Breast epithelium (tissue), 4 donors: Measurements from ENCODE around the gene KRTAP22-1. TPM values are rescaled to one million over a fixed set of nuclear protein-coding genes. Genes with fewer than 3 reads are reported as not detected.

Experiments
- DNase-seq, 2 donors: peaks; one replicate each; pipeline ENCODE4 v3.0.0-alpha.2; 2019; ENCODE audit warnings: low spot score in 2 of 2
- H3K27ac ChIP-seq, 2 donors: fragments of 200-600 bp; sonication (generic) in 1 of 2; one replicate each; pipeline ENCODE4 v1.5.1; 2016 to 2019; ENCODE audit warnings: mild to moderate bottlenecking in 1 of 2
- H3K27me3 ChIP-seq, 2 donors: fragments of 200-600 bp; sonication (generic) in 1 of 2; one replicate each; pipeline versions ENCODE4 v1.5.1 to v1.6.0; 2017 to 2019; ENCODE audit warnings: control low read depth in 1 of 2, mild to moderate bottlenecking in 1 of 2
- H3K36me3 ChIP-seq: fragments of 200-600 bp; one replicate; pipeline ENCODE4 v1.5.1; 2019
- H3K4me1 ChIP-seq, 2 donors: fragments of 200-600 bp; sonication (generic); one replicate each; pipeline ENCODE4 v1.5.1; 2016 to 2019; ENCODE audit warnings: control low read depth in 1 of 2
- H3K4me3 ChIP-seq, 3 donors: fragments of 200-600 bp; sonication (generic); 1 replicate in 2 of 3; 2 replicates in 1 of 3; pipeline ENCODE4 v1.5.1; 2016 to 2019; ENCODE audit warnings: mild to moderate bottlenecking in 3 of 3, moderate library complexity in 2 of 3
- H3K9me3 ChIP-seq, 2 donors: fragments of 200-600 bp; sonication (generic) in 1 of 2; one replicate each; pipeline ENCODE4 v1.5.1; 2016 to 2019; ENCODE audit warnings: control low read depth in 1 of 2
- POLR2A ChIP-seq: fragments of 450-650 bp; IDR thresholded peaks from one replicate; pipeline ENCODE4 v1.6.1; 2016; ENCODE audit warnings: antibody characterized with exemption, mild to moderate bottlenecking, moderate library complexity
- POLR2AphosphoS5 ChIP-seq, 3 donors: sonication (generic); formaldehyde crosslinking; IDR thresholded peaks; one replicate each; pipeline ENCODE4 v1.6.1; 2017; ENCODE audit warnings: antibody characterized with exemption in 3 of 3
- intact Hi-C: fragments of 100-400 bp; cut with DNase I; formaldehyde crosslinking; loops from one replicate; pipeline ENCODE4 v1.15.1; 2023; ENCODE audit warnings: low total_unique reads
- total RNA-seq, 3 donors: library from RNA; depleted of rRNA; stranded (reverse); fragments of >200 nt; gene quantifications; one replicate each; pipeline ENCODE4 v1.1.0, GENCODE V29; 2016
- TF ChIP-seq, protein P1 (sequence below), 3 donors: fragments of 450-650 bp; IDR thresholded peaks; one replicate each; pipeline ENCODE4 v1.5.1; 2016 to 2017; ENCODE audit warnings: antibody characterized with exemption in 3 of 3, mild to moderate bottlenecking in 3 of 3, moderate library complexity in 3 of 3

The KRTAP22-1 gene
- total RNA-seq, 3 donors from 2014 or later, result not detected

DNA sequence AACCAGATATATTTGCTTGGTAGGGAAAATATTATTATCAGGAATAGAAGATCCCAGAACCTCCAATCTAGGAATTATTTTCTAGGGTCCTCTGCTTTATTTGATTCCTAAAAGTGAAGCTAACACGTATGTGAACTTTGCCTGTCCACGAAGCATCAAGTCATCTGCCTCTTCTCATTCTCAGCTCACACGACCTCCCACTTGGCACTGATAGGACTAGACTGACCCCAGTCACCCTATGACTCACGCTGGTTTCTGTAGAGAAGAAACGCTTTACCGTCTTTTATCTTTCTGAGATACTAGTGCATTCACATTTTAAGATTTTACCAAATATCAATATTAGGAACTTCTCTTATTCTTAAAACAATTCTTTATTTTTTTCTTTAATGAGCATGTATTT, 37.8 kb upstream of the KRTAP22-1 start:
- TF ChIP-seq, protein P1, sequence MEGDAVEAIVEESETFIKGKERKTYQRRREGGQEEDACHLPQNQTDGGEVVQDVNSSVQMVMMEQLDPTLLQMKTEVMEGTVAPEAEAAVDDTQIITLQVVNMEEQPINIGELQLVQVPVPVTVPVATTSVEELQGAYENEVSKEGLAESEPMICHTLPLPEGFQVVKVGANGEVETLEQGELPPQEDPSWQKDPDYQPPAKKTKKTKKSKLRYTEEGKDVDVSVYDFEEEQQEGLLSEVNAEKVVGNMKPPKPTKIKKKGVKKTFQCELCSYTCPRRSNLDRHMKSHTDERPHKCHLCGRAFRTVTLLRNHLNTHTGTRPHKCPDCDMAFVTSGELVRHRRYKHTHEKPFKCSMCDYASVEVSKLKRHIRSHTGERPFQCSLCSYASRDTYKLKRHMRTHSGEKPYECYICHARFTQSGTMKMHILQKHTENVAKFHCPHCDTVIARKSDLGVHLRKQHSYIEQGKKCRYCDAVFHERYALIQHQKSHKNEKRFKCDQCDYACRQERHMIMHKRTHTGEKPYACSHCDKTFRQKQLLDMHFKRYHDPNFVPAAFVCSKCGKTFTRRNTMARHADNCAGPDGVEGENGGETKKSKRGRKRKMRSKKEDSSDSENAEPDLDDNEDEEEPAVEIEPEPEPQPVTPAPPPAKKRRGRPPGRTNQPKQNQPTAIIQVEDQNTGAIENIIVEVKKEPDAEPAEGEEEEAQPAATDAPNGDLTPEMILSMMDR (IDR thresholded peaks at IDR 0.05), result no peak
- Histone ChIP-seq H3K4me1 (no peaks in the 10 kb centered on the region), H3K4me3 (no peak overlapping the region), H3K27ac (no peak overlapping the region), H3K9me3 (no peaks in the 10 kb centered on the region), H3K27me3 (no peaks in the 10 kb centered on the region), H3K36me3 (no peaks in the 10 kb centered on the region)
- DNase-seq, result no peak
- intact Hi-C loops, result no loop called here

DNA sequence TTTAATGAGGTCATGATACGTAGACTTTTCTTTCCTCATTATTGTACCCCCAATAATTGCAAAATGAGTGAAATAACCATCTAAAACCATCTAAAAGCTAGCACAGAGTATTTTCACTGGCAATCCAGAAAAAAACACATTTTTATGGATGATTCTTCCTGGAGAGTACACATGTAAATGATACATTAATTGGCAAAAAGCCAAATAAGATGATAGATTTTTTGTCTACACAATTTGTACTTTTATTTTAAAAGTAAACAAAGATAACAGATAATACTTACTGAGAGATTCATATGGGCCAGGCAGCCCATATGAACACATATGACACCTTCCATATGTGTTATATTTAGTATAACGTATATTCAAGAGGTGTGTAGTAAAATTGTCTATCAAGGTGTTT, 37.3 kb upstream of the KRTAP22-1 start:
- Histone ChIP-seq H3K4me3 (no peak overlapping the region), H3K27me3 (no peaks in the 10 kb centered on the region), H3K36me3 (no peaks in the 10 kb centered on the region), H3K4me1 (no peaks in the 10 kb centered on the region), H3K27ac (no peak overlapping the region), H3K9me3 (no peaks in the 10 kb centered on the region)
- intact Hi-C loops, result no loop called here
- DNase-seq, result no peak
- no peak for TF ChIP-seq POLR2A
- TF ChIP-seq, protein P1 (IDR thresholded peaks at IDR 0.05), result no peak
- no peak for TF ChIP-seq POLR2AphosphoS5 (IDR thresholded peaks at IDR 0.05)

DNA sequence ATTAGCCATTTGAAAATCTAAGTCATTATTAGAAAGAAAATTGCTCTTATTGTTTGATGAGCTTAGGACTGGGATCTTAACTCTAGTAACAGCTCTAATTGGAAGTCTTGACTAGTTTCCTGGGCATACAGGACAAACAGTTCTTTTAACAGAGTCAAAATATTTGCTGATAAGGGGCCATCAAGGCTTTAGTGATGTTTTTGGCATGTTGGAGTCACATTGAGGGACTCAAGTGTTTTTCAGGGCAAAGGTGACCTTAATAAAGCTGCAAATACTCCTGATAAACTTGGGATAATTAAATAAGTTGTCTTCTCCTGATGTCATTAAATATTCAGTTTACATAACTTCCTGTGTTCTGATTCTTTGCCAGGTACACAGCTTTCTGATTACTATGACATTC, 33.3 kb upstream of the KRTAP22-1 start:
- no peak for DNase-seq
- intact Hi-C loops, result no loop called here

DNA sequence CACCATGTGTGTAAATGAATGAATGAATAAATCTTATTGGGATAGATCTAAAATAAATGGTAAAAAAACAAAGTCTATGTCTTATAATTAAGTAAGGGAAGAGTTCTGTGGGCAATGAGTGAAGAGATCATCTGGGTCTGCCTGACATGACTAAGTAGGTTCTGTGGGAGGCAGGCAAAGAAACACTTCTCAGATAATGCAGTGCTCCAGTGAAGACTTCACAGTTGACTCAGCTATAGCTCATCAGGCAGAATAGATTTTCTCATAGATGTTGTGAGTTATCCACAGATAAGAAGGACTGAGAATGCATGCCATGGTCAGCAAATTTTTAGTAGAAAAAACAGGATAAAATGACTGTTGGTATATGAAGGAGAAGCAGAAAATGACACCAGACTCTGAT, 23.1 kb upstream of the KRTAP22-1 start:
- H3K4me3 ChIP-seq, result no peak overlapping the region
- no peaks in the 10 kb centered on the region for H3K36me3 ChIP-seq
- intact Hi-C loops, result no loop called here
- TF ChIP-seq POLR2A (no peak), POLR2AphosphoS5 (IDR thresholded peaks at IDR 0.05) (no peak)
- TF ChIP-seq, protein P1 (IDR thresholded peaks at IDR 0.05), result no peak
- H3K27me3 ChIP-seq, result no peaks in the 10 kb centered on the region
- no peaks in the 10 kb centered on the region for H3K4me1 ChIP-seq
- H3K9me3 ChIP-seq, result no peaks in the 10 kb centered on the region
- no peak overlapping the region for H3K27ac ChIP-seq
- no peak for DNase-seq

More for the DNA sequence above, 33.3 kb upstream of the KRTAP22-1 start:
- Histone ChIP-seq H3K4me3 (no peak overlapping the region), H3K9me3 (no peaks in the 10 kb centered on the region), H3K27me3 (no peaks in the 10 kb centered on the region), H3K36me3 (no peaks in the 10 kb centered on the region), H3K4me1 (no peaks in the 10 kb centered on the region), H3K27ac (no peak overlapping the region)
- TF ChIP-seq, protein P1 (IDR thresholded peaks at IDR 0.05), result no peak
- no peak for TF ChIP-seq POLR2A
- TF ChIP-seq POLR2AphosphoS5 (IDR thresholded peaks at IDR 0.05), result no peak

DNA sequence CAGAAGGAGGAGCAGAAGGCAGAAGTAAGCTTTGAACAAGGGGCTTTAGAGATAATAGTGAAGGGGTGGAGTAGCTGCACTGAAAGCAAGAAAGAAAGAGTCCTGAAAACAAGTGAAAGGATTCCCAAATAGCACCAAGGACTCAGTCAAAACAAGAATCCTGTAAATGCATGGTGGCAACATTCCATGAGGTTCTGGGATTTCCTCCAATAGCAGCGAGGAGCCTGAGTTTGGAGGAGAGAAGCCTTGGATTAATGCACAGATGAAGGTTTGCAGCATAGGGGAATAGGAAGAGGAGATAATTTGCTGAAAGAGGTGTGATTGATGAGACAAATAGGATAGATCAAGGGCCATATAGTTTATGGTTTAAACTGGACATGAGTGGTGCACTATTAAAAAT, 21.5 kb upstream of the KRTAP22-1 start:
- H3K4me1 ChIP-seq, result no peaks in the 10 kb centered on the region
- no peaks in the 10 kb centered on the region for H3K9me3 ChIP-seq
- TF ChIP-seq POLR2AphosphoS5 (IDR thresholded peaks at IDR 0.05) (no peak), POLR2A (no peak)
- TF ChIP-seq, protein P1 (IDR thresholded peaks at IDR 0.05), result no peak
- no peaks in the 10 kb centered on the region for H3K27me3 ChIP-seq
- no peak for DNase-seq
- intact Hi-C loops, result no loop called here
- no peak overlapping the region for H3K4me3 ChIP-seq
- H3K36me3 ChIP-seq, result no peaks in the 10 kb centered on the region
- H3K27ac ChIP-seq, result no peak overlapping the region
